CD4-positive, alpha-beta T cell treated with Interleukin-15 for 4 hours (primary cell): ENCODE results near the gene PARP11.
"Not testable (repeated sequence)": the region's sequence is repeated elsewhere in the genome, so short reads cannot be mapped to it uniquely, and the experiment has no call there.

ENCODE experiments used
- DNase-seq: peaks from one replicate; pipeline ENCODE4 v3.0.0-alpha.2; 2020; ENCODE audit warnings: low spot score

Gene PARP11

DNA sequence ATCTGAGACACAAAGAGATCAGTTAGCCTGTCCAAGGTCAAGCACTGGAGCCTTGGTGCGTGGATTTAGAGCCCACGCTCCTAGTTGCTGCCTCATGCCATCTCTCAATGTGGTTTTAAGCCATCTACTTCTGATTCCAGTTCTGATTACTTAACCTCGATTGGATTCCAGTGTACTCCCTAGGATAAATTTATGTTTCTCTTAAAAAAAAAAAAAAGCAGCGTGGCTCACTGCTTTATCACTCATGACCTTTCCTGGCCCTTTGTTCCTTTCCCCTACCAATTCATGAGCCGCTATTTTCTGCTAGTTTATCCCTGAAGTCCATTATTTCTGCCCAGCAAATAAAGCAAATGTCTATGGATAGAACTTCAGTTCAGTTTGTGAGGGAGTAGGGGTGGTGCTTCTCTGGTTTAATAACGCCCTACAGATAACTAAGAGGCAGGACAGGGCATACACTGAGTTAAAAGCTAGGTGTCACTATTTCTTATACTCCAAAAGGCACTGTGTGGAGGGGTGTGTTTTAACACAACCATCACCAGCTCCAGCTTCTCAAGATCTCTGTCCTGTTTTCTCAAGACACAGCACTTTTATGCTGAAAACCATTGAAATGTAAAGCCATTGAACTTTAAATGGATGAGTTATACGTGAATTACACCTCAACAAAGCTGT is 9.8 kb upstream of the PARP11 start:
- peak; percentile 26 for DNase-seq

DNA sequence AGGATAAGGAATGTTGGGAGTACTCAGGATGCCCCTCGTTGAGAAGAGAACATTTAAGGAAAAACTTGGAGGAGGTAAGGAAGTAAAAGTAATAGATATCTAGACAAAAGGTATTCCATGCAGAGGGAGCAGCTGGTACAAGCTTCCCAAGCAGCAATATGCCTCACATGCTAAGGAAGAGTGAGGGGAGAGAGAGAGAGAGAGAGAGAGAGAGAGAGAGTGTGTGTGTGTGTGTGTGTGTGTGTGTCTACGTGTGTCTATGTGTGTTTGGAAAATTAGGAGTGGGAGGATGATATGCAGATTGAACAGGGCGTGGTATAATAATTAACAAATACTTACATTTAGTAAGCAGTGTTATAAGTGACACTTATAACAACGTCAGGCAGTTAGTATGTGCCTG is 9.2 kb upstream of the PARP11 start:
- DNase-seq, result no peak

DNA sequence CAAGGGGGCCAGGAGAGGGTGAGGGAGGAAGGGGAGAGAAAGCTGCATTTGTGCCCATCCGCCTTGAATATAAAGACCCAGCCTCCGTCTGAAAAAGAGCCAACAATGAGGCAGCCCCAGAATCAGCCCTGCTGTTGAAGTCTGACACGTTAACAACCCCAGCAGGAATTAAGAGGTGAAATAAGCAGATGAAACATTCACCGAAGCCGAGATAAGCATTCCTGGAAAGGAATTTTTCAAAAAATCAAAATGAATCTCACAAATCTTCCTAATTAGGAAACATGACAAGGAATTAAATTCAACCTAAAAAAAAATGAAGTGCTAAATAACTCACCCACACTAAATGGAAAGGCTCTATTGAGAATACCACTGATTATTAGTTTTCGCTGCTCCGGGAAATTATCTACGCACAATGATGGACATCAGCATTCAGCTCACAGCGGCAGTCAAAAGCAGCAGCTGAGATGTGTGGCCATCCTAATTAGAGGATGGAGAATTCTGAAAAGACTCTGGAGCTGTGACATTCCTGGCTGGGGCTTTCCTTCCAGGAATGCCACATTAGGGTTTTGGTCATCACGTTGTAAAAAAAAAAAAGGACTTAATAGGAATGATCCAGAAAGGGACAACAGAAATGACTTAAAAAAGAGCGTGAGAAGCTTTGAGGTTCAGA is 8.2 kb upstream of the PARP11 start:
- DNase-seq, result no peak

DNA sequence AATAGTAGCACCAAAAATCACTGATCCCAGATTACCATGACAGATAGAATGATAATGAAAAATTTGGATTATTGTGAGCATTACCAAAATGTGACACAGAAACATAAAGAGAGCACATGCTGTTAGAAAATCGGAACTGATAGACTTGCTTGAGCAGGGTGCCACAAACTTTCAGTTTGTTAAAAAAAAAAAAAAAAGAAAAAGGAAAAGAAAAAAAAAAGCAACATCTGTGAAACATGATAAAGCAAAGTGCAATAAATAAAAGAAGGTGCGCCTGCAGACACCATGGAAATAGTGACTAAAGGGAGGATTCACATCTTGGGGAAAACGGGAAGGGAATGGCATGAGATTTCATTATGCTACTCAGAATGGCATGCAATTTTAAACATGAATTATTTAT is 6.6 kb upstream of the PARP11 start:
- no peak for DNase-seq

DNA sequence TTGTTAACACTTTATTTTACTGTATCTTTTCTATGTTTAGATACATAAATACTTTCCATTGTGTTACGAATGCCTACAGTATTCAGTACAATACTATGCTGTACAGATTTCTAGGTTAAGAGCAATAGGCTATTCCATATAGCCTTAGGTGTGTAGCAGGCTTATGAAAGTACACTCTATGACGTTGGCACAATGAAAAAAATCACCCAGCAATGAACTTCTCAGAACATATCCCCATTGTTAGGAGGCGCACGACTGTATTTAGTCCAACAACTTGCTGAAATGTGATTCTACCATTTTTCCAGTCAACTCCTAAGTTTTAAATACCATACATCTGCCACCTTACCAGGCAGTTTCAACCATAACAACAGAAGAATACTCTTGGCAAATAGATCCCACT is 1.8 kb downstream of the PARP11 start:
- no peak for DNase-seq

DNA sequence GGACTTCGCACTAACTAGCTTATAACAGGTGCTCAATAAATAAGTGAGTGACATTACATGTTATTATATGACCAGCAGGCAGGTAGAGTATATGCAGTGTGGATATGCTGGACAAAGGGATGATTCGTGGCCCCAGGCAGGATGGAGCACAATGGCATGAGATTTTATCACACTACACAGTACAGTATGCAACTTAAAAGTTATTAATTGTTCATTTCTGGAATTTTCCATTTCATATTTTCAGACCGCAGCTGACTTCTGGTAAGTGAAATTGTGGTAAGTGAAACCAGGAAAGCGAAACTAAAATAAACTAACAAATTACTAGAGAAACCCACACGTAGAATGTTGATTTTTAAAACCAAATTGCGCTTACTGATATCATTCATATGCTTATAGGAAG is 3.3 kb downstream of the PARP11 start:
- peak; percentile 51 for DNase-seq

DNA sequence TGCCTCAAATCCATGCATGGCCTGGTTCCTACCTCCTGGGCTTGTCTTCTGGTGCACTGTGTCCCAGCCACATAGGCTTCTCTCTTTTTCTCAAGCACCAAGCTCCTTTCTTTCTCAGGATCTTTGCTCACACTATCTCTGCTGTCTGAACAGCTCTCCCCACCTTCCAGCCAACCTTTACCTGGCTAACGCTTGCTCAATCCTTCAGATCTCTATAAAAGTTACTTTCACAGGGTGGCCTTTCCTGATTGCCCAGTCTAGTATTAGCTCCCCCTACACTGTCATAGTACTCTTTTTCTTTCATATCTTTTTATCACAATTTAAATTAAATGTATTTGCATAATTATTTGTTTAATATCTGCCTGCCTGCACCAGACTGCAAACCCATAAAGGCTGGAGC is 3.8 kb downstream of the PARP11 start:
- DNase-seq, result no peak

DNA sequence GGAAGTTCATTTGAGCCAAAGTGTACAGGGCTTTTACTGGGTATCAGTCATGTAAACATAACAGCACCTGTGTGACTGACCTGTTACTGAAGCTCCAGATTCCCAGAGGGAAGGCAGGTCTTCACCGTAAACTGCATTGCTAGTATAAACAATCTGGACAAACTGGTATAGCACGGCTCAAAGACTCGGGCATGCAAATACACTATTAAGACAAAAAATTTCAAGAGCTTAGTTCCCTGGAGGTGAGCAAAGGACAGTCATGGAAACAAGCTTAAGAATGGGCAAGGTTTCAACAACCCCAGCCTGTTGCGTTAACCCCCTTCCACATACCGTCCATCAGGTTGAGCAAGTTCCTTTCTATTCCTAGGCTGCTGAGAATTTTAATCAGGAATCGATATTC is 9.4 kb downstream of the PARP11 start:
- no peak for DNase-seq

DNA sequence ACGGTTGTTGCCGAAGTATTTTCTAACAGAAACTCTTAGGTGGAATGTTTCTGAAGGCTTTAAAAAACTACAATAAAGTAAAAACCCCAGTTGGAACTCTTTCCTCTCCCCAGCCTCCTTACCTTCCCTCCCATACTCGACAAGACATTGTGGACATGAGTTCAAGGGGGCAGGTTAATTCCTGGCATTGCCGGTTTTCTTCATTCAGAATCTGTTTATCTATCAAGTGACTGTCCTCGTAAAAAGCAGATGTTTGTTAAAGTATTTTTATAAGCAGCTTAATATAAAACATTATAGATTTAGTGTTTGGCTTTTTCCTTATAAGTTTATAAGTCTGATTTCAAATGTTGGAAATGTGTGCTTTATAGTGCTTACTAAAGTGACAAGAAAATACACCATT is 30.7 kb downstream of the PARP11 start:
- no peak for DNase-seq

DNA sequence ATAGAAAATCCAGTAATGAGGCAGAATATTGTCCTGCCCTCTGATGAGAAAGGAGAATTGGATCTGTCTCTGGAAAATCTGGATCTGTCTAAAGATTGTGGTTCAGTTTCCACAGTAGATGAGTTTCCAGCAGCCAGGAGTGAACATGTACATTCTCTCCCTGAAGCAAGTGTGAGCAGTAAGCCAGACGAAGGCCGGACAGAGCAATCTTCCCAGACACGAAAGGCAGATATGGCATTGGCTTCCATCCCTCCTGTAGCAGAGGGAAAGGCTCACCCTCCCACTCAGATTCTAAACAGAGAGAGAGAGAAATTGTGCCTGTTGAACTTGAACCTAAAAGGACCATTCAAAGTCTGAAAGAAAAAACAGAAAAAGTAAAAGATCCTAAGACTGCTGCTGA is 31.4 kb downstream of the PARP11 start:
- DNase-seq, result no peak

DNA sequence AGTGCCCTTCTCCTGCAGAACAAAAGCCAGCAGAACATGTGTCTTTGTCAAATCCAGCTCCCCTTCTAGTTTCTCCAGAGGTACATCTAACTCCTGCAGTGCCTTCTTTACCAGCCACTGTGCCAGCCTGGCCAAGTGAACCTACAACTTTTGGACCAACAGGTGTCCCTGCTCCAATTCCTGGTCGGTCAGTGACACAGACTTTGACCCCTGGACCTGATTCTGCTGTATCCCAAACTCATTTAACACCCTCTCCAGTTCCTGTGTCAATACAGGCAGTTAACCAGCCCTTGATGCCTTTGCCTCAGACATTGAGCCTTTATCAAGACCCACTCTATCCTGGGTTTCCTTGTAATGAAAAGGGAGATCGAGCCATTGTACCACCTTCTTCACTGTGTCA is 32.4 kb downstream of the PARP11 start:
- DNase-seq, result not testable (repeated sequence)

DNA sequence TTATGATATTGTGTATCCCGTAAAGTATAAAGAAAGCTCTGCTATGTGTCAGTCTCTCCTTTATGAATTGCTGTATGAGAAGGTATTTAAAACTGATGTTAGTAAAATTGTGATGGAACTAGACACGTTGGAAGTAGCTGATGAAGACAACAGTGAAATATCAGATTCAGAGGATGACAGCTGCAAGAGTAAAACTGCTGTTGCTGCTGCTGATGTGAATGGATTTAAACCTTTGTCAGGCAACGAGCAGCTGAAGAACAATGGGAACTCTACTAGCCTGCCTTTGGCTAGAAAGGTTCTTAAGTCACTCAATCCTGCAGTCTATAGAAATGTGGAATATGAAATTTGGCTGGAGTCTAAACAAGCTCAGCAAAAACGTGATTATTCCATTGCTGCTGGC is 33.5 kb downstream of the PARP11 start:
- DNase-seq, result not testable (repeated sequence)

DNA sequence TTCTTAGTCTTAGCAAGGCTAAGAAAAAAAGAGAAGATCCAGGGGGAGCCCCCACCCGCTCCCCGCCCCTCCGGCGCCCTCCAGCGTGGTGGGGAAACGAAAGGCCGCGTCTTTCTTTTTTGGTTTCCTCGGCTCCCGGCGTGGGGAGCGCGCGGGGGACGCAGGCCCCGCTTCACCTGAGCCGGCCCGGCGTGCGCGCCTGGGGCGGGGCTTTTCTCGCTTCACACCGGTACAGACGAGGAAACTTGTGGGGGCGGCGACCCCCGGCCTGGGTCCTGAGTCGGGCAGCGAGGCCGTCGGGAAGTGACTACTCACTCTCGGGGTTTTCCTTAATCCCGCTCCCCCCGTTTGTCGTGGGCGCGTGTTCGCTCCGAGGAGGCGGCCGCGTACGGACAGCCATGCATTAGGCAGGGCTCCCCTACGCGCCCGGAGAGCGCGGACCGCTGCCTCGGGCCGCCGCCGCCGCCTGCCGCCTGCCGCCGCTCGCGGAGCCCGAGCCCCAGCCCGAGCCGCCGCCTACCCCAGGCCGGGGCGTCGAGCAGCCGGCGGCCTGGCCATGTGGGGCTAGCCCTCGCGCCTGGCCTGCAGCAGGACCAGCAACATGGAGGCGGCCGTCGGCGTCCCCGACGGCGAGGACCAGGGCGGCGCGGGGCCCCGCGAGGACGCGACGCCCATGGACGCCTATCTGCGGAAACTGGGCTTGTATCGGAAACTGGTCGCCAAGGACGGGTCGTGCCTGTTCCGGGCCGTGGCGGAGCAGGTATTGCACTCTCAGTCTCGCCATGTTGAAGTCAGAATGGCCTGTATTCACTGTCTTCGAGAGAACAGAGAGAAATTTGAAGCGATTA is 34.3 kb downstream of the PARP11 start:
- not testable (repeated sequence) for DNase-seq

DNA sequence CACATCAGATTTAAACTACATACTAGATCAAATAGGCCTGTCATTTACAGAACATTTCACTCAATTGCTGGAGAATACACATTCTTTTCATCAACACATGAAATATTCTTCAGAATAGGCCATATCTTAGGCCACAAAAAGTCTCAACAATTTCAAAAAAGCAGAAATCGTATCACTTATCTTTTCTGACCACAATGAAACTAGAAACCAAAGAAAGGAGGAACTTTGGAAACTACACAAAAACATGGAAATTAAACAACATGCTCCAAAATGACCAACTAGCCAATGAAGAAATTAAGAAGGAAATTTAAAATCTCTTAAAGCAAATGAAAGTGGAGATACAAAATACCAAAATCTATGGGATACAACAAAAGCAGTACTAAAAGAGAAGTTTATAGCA is 35.1 kb downstream of the PARP11 start:
- DNase-seq, result no peak

DNA sequence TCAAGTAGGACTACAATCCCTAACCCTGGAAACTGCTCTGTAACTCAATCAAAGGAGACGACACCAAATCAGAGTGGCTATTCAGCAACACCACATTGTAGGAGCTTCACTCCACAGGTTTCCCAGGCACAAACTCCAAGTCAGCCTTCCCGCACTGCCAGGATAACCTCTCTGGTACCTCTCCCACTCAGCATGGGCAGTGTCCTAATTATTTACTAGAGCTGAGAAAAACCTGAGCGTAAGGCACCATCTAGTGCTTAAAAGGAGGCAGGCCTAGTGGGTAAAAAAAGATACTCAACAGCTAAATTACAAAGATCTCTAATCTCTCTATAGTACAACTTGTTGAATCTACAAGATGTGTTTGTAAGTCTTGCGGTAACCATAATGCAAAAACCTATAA is 36.1 kb downstream of the PARP11 start:
- DNase-seq, result no peak

DNA sequence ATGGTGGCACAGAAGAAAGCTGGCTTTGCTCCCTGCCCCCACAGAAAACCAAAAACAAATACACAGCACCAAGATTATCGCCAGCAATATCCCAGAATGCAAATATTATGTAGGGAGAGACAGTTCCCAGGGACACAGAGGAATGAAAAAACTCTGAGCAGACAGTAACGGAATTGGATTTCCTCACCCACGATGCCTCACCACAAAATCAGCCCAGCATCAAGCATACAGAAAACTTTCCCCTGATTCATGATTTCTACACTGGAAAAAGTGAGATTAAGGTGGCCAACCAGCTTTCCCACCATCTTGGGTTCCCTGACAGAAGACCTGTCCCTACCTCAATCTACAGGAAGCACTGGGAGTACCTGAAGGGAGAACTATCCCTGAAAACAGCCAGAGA is 36.6 kb downstream of the PARP11 start:
- DNase-seq, result no peak

DNA sequence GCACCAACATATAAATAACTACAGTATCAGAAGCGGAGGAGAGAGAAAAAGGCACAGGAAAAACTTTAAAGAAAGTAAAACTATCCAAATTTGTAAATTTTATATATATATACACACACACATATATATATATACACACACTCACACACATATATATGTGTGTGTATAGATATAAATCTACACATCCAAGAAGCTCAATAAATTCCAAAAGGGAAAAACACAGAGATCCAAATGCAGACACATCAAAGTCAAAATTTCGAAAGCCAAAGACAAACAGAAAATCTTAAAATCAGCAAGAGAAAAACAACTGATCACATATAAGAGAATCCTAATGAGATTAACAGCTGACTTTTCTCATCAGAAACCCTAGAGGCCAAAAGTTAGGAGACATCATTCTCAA is 37.3 kb downstream of the PARP11 start:
- no peak for DNase-seq

DNA sequence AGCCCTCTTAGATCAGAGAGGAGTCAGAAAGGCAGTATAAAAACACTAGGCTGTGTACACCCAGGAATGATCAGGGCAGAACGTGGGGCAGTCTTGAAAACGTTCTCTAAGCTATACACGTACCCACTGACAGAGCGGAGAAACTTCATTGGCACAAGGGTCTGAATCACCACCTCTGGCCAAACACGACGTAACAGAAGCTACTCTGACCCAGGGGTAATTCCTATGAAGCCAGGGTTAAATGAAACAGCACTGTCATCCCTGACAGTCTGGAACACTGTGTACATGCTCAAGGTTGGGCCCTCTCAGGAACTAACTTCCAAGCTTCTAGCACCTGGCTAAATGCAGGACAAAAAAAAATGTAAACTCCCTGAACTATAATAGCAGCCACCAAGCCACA is 38.4 kb downstream of the PARP11 start:
- no peak for DNase-seq

DNA sequence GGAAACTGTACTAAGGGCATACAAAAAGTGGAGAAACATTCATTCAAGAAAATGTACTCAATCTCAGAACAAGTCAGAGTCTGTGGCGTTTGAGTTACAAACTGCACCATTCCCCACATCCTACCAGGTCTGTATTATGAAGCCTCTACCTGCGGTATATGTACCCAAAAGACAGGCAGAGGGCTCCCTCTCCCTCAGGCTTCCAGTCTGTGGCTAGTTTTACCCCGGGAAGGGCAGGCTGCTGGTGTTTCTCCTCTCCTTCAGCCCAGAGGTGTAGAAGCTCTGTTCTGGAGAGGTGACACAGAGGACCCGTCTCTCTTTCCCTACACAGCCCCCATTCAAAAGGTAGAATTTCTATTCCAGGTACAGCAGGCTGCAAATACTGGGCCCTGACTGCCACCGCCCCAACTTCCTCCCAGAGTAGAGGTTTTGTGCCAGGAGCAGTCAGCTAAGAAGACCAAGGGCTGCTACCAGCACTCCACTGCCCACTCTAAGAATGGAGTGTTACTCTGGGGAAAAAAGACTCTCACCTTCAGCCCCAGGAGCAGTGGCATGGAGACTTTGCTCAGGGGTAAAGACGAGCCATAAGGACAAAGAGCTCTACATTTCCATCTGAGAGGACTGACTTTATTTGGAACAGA is 39.4 kb downstream of the PARP11 start:
- DNase-seq, result no peak

DNA sequence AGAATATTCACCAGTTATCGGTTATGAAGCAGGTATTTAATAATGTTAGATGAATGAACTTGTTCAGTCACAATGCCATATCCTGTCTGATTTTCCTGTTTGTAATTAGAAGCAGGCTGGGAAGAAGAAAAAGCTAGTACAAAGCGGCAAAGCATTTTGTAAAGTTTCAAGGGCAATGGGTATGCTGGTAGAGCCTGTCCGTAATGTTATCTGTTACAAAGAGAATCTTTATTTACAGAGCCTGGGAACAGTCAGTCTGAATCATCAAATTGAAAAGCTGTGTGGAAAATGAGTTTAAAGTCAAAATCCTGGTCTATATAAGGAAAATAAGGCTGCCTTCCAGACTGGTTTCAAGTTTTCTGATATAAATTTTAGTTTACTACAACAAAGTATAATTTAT is 40.5 kb downstream of the PARP11 start:
- no peak for DNase-seq

DNA sequence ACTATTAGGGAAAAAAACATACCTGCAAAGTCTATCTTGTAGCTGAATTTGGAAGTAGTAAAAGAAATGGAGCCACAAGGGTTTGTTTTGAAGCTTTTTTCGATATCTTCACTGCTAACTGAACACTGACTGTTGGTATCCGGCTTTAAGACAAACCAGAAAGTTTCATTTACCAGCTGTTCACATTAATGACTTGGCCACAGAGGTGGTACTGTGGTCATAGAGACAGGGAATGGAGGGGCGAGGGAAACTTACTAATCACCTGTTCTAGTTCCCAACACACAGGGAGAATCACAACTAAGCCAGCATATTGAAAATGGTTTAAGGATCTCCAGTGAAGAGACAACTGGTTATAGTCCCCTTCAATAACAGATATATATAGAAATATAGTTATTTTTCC is 44.3 kb downstream of the PARP11 start:
- DNase-seq, result no peak

DNA sequence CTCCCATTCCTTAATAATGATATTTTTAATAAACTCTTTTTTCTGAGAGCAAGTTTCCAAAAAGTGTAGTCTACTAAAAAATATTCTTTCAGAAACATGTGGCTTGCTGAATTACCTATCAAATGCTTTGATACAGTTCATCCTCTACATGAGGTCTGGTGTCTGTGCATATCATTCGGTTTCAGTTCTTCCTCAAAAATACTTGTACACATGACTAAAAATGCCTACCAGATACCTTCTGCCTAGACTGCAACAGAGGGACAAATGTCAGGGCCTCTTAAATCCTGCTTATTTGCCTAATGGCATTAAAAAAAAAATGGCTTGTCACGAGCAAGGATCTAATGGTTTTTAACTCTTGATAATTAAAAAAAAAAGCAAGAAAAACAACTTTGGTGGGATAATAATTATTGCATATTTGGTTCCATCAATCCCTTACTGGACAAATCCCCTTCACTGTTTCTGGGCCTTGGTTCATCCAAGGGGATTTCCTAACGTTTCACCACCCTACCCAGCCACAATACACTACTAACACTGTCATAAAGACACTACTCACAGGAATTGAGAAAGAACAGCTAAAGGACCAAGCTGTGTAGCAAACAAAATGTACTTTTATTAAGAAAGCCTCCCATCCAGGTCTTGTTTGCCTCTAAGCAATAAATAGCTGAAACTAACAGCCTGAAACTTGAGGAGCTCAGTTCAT is 45.7 kb downstream of the PARP11 start:
- no peak for DNase-seq
